K562 (cell line): ENCODE measurements around the gene SLC26A6. TPM values are rescaled to one million over a fixed set of nuclear protein-coding genes. Genes with fewer than 3 reads are reported as not detected.

ENCODE experiments used
- BMI1 ChIP-seq: fragments of 150-350 bp; IDR thresholded peaks from 2 replicates; pipeline ENCODE4 v1.6.1; 2014; ENCODE audit warnings: low read length
- IRF9 ChIP-seq: fragments of 450-650 bp; IDR thresholded peaks from 2 replicates; pipeline ENCODE4 v1.6.1; 2016; ENCODE audit warnings: missing biosample characterization, missing genetic modification characterization
- KDM5B ChIP-seq: fragments of 200-600 bp; sonication (generic); IDR thresholded peaks from 2 replicates; pipeline ENCODE4 v1.6.1; 2012; ENCODE audit warnings: low read depth, mild to moderate bottlenecking, moderate library complexity, low read length, control low read depth, inconsistent platforms; ENCODE audit not compliant: insufficient replicate concordance
- RBBP5 ChIP-seq: fragments of 200-600 bp; sonication (generic); IDR thresholded peaks from 2 replicates; pipeline ENCODE4 v1.6.1; 2012; ENCODE audit warnings: borderline replicate concordance, mild to moderate bottlenecking, low read length, control low read depth, inconsistent platforms; ENCODE audit not compliant: insufficient read depth, poor library complexity, severe bottlenecking
- ZNF239 ChIP-seq: fragments of 250-450 bp; sonication (Bioruptor Pico); IDR thresholded peaks from 2 replicates; pipeline ENCODE4 v1.4.0; 2020; ENCODE audit warnings: mild to moderate bottlenecking
- polyA plus RNA-seq, 8 experiments: library from polyadenylated mRNA; depleted of rRNA in 4 of 8; stranded (reverse) in 5 of 8; unstranded in 3 of 8; fragments of >200 nt; fragmentation: Nextera tagmentation in 2 of 8; fragmentation: Illumina TruSeq in 1 of 8; extraction: Ambion mirVana in 2 of 8; extraction: Trizol in 1 of 8; gene quantifications; 2 replicates each; pipeline versions ENCODE4 v1.2.1 to v1.2.3, GENCODE V29; 2011 to 2014; ENCODE audit warnings: inconsistent platforms in 1 of 8, missing spikeins in 1 of 8
- total RNA-seq, 7 experiments: library from RNA; depleted of rRNA in 6 of 7; stranded (reverse); fragments of >200 nt in 6 of 7; fragmentation: Illumina TruSeq in 2 of 7; extraction: Trizol in 2 of 7; gene quantifications; 2 replicates each; pipeline versions ENCODE4 v1.2.1 to v1.2.3, GENCODE V29; 2011 to 2021; ENCODE audit warnings: low replicate concordance in 1 of 7
- TF ChIP-seq, protein P1 (sequence below): sonication (generic); formaldehyde crosslinking; IDR thresholded peaks from 2 replicates; pipeline ENCODE4 v1.8.0; 2022; ENCODE audit warnings: mild to moderate bottlenecking, missing genetic modification reagents

SLC26A6 gene
- total and polyA plus RNA-seq, 9 of the 15 experiments (the other 6 are each of a cell fraction or from before 2014, with no cell fraction given) = 2.1 to 27.2 (median 14.8) TPM

DNA sequence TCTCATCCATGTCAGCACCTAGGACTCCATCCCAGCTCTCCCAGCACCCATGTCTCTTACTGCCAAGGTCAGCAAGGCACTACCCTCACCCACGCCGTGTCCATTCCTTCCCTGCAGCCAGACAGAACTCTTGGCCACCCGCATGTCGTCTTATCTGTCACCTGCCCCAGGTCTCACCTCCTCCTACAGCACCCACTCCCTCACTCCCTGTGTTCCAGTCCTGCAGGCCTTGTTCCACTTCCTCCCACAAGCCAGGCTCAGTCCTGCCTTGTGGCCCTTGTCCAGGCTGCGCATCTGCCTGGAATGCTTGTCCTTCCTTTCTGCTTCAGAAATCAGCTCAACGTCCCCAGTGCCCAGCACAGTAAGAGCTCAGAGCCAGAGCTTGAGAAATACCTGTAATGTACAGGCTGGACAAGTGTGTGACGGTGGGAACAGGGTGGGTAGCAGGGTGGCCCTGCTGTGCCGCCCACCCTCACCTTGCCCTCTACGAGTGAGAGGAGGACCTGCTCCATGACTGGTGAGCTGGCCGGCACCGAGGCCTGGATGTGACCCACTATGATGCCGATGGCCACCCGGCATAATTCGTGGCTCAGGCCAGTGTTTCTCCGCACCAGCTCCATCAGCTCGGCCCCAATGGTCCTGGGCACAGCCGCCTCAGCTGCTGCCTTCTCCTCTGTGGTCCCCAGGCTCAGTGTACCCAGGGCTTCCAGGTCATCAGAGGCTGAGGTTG is 45.7 kb upstream of the SLC26A6 start (continued):
- TF ChIP-seq RBBP5 = no peak
- TF ChIP-seq ZNF239 (CRISPR knock-in tag) = no peak
- TF ChIP-seq, protein P1, sequence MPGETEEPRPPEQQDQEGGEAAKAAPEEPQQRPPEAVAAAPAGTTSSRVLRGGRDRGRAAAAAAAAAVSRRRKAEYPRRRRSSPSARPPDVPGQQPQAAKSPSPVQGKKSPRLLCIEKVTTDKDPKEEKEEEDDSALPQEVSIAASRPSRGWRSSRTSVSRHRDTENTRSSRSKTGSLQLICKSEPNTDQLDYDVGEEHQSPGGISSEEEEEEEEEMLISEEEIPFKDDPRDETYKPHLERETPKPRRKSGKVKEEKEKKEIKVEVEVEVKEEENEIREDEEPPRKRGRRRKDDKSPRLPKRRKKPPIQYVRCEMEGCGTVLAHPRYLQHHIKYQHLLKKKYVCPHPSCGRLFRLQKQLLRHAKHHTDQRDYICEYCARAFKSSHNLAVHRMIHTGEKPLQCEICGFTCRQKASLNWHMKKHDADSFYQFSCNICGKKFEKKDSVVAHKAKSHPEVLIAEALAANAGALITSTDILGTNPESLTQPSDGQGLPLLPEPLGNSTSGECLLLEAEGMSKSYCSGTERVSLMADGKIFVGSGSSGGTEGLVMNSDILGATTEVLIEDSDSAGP (CRISPR knock-in tag) = no peak
- TF ChIP-seq IRF9 (tag) = no peak
- TF ChIP-seq KDM5B = no peak
- TF ChIP-seq BMI1 = no peak
